ENCODE results near the gene BMP2. TPM values are rescaled to one million over a fixed set of nuclear protein-coding genes. Genes with fewer than 3 reads are reported as not detected.

Gene BMP2
- total RNA-seq, 2 experiments from 2014 or later: not detected

DNA sequence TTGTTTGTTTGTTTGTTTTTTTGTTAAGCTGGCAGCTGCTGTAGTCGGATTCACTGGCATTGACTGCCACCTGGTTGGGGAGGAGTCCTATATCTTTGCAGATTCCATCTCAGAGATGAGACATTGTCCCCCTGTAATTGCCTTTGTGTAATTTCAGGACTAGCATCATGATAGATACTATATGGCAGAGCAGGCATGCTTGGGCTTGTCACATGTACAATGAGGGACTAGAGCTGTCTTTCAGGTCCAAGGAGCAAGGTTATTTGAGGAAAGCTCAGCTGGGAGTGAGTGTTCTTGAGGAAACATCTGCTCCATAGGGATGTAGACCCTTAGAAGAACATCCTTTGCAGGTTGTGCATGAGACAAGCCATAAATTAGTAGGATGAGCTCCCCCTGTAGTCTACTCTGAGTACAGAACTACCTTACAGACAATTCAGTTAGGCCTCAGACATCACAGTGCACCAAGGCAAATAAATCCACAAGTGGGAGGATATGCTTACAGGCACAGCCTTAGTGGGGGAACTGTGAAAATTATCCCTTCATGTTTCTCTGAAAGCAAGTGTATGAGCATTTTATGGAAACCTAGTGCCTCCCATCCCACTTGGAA lies 62.1 kb downstream of the BMP2 start:
- H3K9me3 Mint-ChIP-seq (ENCODE audit: low read depth): peaks cover 2% of the 10 kb centered on the region
- no peak overlapping the region for H3K4me3 Mint-ChIP-seq
- CTCF ChIA-PET: no interaction called here
- no peaks in the 10 kb centered on the region for H3K36me3 Mint-ChIP-seq
- no peaks in the 10 kb centered on the region for H3K4me1 Mint-ChIP-seq
- no peak for DNase-seq
- no peak overlapping the region for H3K27ac Mint-ChIP-seq
- H3K27me3 Mint-ChIP-seq: no peaks in the 10 kb centered on the region
- no peak for ATAC-seq

Data from activated CD8-positive, alpha-beta memory T cell treated with anti-CD3 and anti-CD28 coated beads, Interleukin-2, amount 10 ng/mL, durations not matched to agents 7 days and 5 days (primary cell).